ENCODE measurements around the gene SLC39A8.

Gene SLC39A8

GRCh38 chr4:102299354-102300107 lies 45.8 kb downstream of the SLC39A8 start:
- Histone ChIP-seq H3K4ac (ENCODE audit: low read depth, low read length) (no peak overlapping the region), H3K27ac (ENCODE audit: low read depth, low read length) (no peak overlapping the region), H2AFZ (ENCODE audit: insufficient read depth, low read length, poor library complexity) (no peak overlapping the region), H3K9ac (ENCODE audit: low read length) (no peak overlapping the region), H3K4me2 (ENCODE audit: low read length) (no peak overlapping the region), H3K14ac (ENCODE audit: low read length) (no peak overlapping the region), H3K9me3 (ENCODE audit: insufficient read depth, low read depth, low read length) (no peaks in the 10 kb centered on the region), H2BK12ac (ENCODE audit: low read length) (no peak overlapping the region), H3K36me3 (ENCODE audit: control insufficient read depth in 1 of 2, insufficient read depth in 2 of 2, low read length in 2 of 2) (peaks cover 0 to 2% of the 10 kb centered on the region in 2 experiments), H3K4me3 (ENCODE audit: low read depth, low read length) (no peak overlapping the region), H4K91ac (ENCODE audit: low read depth, low read length) (no peak overlapping the region), H2BK120ac (ENCODE audit: insufficient read depth, low read length, poor library complexity) (no peak overlapping the region), H3K27me3 (ENCODE audit: insufficient read depth, low read length) (no peaks in the 10 kb centered on the region), H2BK5ac (ENCODE audit: low read depth, low read length, poor library complexity) (no peak overlapping the region), H4K12ac (ENCODE audit: low read depth, low read length) (no peak overlapping the region), H3K4me1 (ENCODE audit: control insufficient read depth in 1 of 2, insufficient read depth in 2 of 2, low read length in 2 of 2) (no peaks in the 10 kb centered on the region), H3K23ac (ENCODE audit: low read length) (no peak overlapping the region), H4K8ac (ENCODE audit: low read depth, low read length) (no peak overlapping the region), H3K79me1 (ENCODE audit: low read length) (no peaks in the 10 kb centered on the region), H3K79me2 (ENCODE audit: control insufficient read depth, insufficient read depth, low read length, poor library complexity) (no peaks in the 10 kb centered on the region), H3K18ac (ENCODE audit: low read length) (no peak overlapping the region), H2AK5ac (ENCODE audit: low read length) (no peak overlapping the region)
- no CpG with 5 or more reads among the region's 4 CpGs for WGBS (ENCODE audit: extremely low coverage, insufficient coverage, insufficient read length)
- DNase-seq, result peak; percentile 39 to 70

DNA sequence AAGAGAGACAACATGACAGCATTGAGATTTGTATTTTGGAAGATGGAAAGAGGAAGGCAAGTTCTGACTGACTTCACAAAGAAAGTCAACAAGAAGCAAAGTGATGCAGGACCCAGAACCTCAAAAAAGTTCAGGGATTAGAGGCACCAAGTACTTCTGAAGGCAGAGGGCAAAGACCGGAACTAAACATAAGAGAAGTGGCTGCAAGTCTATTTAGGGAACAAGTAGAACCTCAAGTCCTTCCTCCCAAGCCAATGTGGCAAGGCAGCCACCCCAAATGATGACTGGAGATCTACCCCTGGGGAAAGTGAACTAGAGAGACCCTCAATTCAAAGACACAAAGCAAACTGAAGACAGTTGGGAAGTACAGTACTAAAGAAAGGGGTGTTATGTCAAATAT lies 46.6 kb downstream of the SLC39A8 start:
- H2AFZ ChIP-seq (ENCODE audit: insufficient read depth, low read length, poor library complexity), result no peak overlapping the region
- no peak for DNase-seq
- H3K27me3 ChIP-seq (ENCODE audit: insufficient read depth, low read length), result no peaks in the 10 kb centered on the region
- H2BK120ac ChIP-seq (ENCODE audit: insufficient read depth, low read length, poor library complexity), result no peak overlapping the region
- H3K79me2 ChIP-seq (ENCODE audit: control insufficient read depth, insufficient read depth, low read length, poor library complexity), result no peaks in the 10 kb centered on the region
- no peak overlapping the region for H3K4me3 ChIP-seq (ENCODE audit: low read depth, low read length)
- H3K9me3 ChIP-seq (ENCODE audit: insufficient read depth, low read depth, low read length), result no peaks in the 10 kb centered on the region
- no CpG with 5 or more reads among the region's 1 CpG for WGBS (ENCODE audit: extremely low coverage, insufficient coverage, insufficient read length)
- no peak overlapping the region for H3K4ac ChIP-seq (ENCODE audit: low read depth, low read length)
- no peak overlapping the region for H3K23ac ChIP-seq (ENCODE audit: low read length)
- H3K36me3 ChIP-seq (ENCODE audit: control insufficient read depth in 1 of 2, insufficient read depth in 2 of 2, low read length in 2 of 2), result peaks cover 0 to 2% of the 10 kb centered on the region in 2 experiments
- no peak overlapping the region for H2AK5ac ChIP-seq (ENCODE audit: low read length)
- H4K12ac ChIP-seq (ENCODE audit: low read depth, low read length), result no peak overlapping the region
- no peak overlapping the region for H2BK12ac ChIP-seq (ENCODE audit: low read length)
- H2BK5ac ChIP-seq (ENCODE audit: low read depth, low read length, poor library complexity), result no peak overlapping the region
- no peak overlapping the region for H4K91ac ChIP-seq (ENCODE audit: low read depth, low read length)
- H3K79me1 ChIP-seq (ENCODE audit: low read length), result no peaks in the 10 kb centered on the region
- no peaks in the 10 kb centered on the region for H3K4me1 ChIP-seq (ENCODE audit: control insufficient read depth in 1 of 2, insufficient read depth in 2 of 2, low read length in 2 of 2)
- H4K8ac ChIP-seq (ENCODE audit: low read depth, low read length), result no peak overlapping the region
- H3K27ac ChIP-seq (ENCODE audit: low read depth, low read length), result no peak overlapping the region
- H3K4me2 ChIP-seq (ENCODE audit: low read length), result no peak overlapping the region
- no peak overlapping the region for H3K9ac ChIP-seq (ENCODE audit: low read length)
- H3K14ac ChIP-seq (ENCODE audit: low read length), result no peak overlapping the region
- H3K18ac ChIP-seq (ENCODE audit: low read length), result no peak overlapping the region

DNA sequence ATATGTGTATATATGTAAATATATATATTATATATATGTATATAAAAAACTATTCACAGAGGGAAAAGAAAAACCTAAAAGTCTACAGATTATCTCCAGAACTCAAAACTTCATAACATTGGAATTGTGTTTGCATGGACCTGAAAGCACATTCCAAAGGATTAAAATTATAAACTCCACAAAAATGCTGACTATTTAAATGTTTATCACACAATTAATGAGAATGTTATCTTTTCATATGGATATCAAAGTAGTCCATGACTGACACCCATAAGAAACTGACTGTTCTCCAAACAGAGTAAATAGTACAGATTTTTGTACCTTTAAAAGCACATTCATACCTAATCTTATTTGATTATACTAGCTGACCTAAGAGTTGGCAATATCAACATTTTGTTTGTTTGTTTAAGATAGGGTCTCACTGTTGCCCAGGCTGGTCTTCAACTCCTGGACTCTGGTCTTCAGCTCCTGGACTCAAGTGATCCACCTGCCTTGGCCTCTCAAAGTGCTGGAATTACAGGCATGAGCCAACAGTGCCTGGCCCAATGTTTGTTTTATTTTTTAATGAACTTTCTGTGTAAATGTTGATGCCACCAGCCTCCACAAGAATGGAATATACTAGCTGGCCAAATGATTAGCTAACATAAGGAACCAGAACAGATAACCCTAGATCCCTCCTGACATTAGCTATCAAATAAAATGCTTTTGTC lies 50.0 kb downstream of the SLC39A8 start:
- H4K8ac ChIP-seq (ENCODE audit: low read depth, low read length), result no peak overlapping the region
- H3K27ac ChIP-seq (ENCODE audit: low read depth, low read length), result no peak overlapping the region
- H2AFZ ChIP-seq (ENCODE audit: insufficient read depth, low read length, poor library complexity), result no peak overlapping the region
- peak in 1 of 2 donors; percentile 24 for DNase-seq
- no peaks in the 10 kb centered on the region for H3K9me3 ChIP-seq (ENCODE audit: insufficient read depth, low read depth, low read length)
- no peak overlapping the region for H3K18ac ChIP-seq (ENCODE audit: low read length)
- H2BK12ac ChIP-seq (ENCODE audit: low read length), result no peak overlapping the region
- H2BK5ac ChIP-seq (ENCODE audit: low read depth, low read length, poor library complexity), result no peak overlapping the region
- no peak overlapping the region for H3K9ac ChIP-seq (ENCODE audit: low read length)
- no peak overlapping the region for H4K91ac ChIP-seq (ENCODE audit: low read depth, low read length)
- H2BK120ac ChIP-seq (ENCODE audit: insufficient read depth, low read length, poor library complexity), result no peak overlapping the region
- no peak overlapping the region for H4K12ac ChIP-seq (ENCODE audit: low read depth, low read length)
- H3K4me1 ChIP-seq (ENCODE audit: control insufficient read depth in 1 of 2, insufficient read depth in 2 of 2, low read length in 2 of 2), result no peaks in the 10 kb centered on the region
- no peaks in the 10 kb centered on the region for H3K27me3 ChIP-seq (ENCODE audit: insufficient read depth, low read length)
- no peak overlapping the region for H3K4me2 ChIP-seq (ENCODE audit: low read length)
- H2AK5ac ChIP-seq (ENCODE audit: low read length), result no peak overlapping the region
- no peak overlapping the region for H3K23ac ChIP-seq (ENCODE audit: low read length)
- H3K79me2 ChIP-seq (ENCODE audit: control insufficient read depth, insufficient read depth, low read length, poor library complexity), result no peaks in the 10 kb centered on the region
- no peak overlapping the region for H3K4me3 ChIP-seq (ENCODE audit: low read depth, low read length)
- H3K79me1 ChIP-seq (ENCODE audit: low read length), result no peaks in the 10 kb centered on the region
- H3K36me3 ChIP-seq (ENCODE audit: control insufficient read depth in 1 of 2, insufficient read depth in 2 of 2, low read length in 2 of 2), result peaks cover 0 to 2% of the 10 kb centered on the region in 2 experiments
- H3K4ac ChIP-seq (ENCODE audit: low read depth, low read length), result no peak overlapping the region
- no peak overlapping the region for H3K14ac ChIP-seq (ENCODE audit: low read length)

- Histone ChIP-seq H2AK5ac (ENCODE audit: low read length) (no peak overlapping the region), H4K12ac (ENCODE audit: low read depth, low read length) (no peak overlapping the region), H2BK12ac (ENCODE audit: low read length) (no peak overlapping the region), H3K4me2 (ENCODE audit: low read length) (no peak overlapping the region), H2AFZ (ENCODE audit: insufficient read depth, low read length, poor library complexity) (no peak overlapping the region), H4K8ac (ENCODE audit: low read depth, low read length) (no peak overlapping the region), H3K23ac (ENCODE audit: low read length) (no peak overlapping the region), H2BK120ac (ENCODE audit: insufficient read depth, low read length, poor library complexity) (no peak overlapping the region), H3K27ac (ENCODE audit: low read depth, low read length) (no peak overlapping the region), H3K4me1 (ENCODE audit: control insufficient read depth in 1 of 2, insufficient read depth in 2 of 2, low read length in 2 of 2) (no peaks in the 10 kb centered on the region), H3K36me3 (ENCODE audit: control insufficient read depth in 1 of 2, insufficient read depth in 2 of 2, low read length in 2 of 2) (no peaks in the 10 kb centered on the region), H4K91ac (ENCODE audit: low read depth, low read length) (no peak overlapping the region), H2BK5ac (ENCODE audit: low read depth, low read length, poor library complexity) (no peak overlapping the region), H3K27me3 (ENCODE audit: insufficient read depth, low read length) (no peaks in the 10 kb centered on the region), H3K4ac (ENCODE audit: low read depth, low read length) (no peak overlapping the region), H3K79me1 (ENCODE audit: low read length) (no peaks in the 10 kb centered on the region), H3K79me2 (ENCODE audit: control insufficient read depth, insufficient read depth, low read length, poor library complexity) (no peaks in the 10 kb centered on the region), H3K18ac (ENCODE audit: low read length) (no peak overlapping the region), H3K14ac (ENCODE audit: low read length) (no peak overlapping the region), H3K9me3 (ENCODE audit: insufficient read depth, low read depth, low read length) (no peaks in the 10 kb centered on the region), H3K4me3 (ENCODE audit: low read depth, low read length) (no peak overlapping the region), H3K9ac (ENCODE audit: low read length) (no peak overlapping the region)
- no peak for DNase-seq
These were observed 56.8 kb downstream of the SLC39A8 start for GRCh38 chr4:102288497-102288896.
